Spleen (tissue), 7 donors: ENCODE measurements around the gene NDUFS2.
A peak's percentile ranks its signal among the peaks of the same experiment; 100 is the strongest.

Source experiments
- CTCF ChIP-seq, 11 experiments: fragments of 200-600 bp in 7 of 11; fragments of 450-650 bp in 4 of 11; sonication (generic) in 4 of 11; IDR thresholded peaks in 8 of 11; conservative IDR thresholded peaks in 3 of 11; 1 replicate in 7 of 11; 2 replicates in 4 of 11; pipeline versions ENCODE4 v1.4.0 to v1.8.0; 2016 to 2021; ENCODE audit warnings: antibody characterized with exemption in 11 of 11, inconsistent platforms in 4 of 11, mild to moderate bottlenecking in 1 of 11
- POLR2A ChIP-seq, 3 donors: fragments of 450-650 bp; IDR thresholded peaks; one replicate each; pipeline ENCODE4 v1.5.1; 2017; ENCODE audit warnings: antibody characterized with exemption in 3 of 3, mild to moderate bottlenecking in 1 of 3
- donor health status: DM: no; HTN: no; CAD: no; lungs with moderate emphysema.
- donor health status: DM: no; HTN: no; CAD: no.
- donor health status: DM: no; HTN: no; CAD: no.

- TF ChIP-seq CTCF (IDR thresholded peaks at IDR 0.05 in 8 of 11, conservative IDR thresholded peaks at IDR 0.05 in 3 of 11) (peak in 1 of 11 experiments; percentile 3), POLR2A (IDR thresholded peaks at IDR 0.05) (no peak)
Observed at GRCh38 chr1:161226320-161226711, 24.1 kb downstream of the NDUFS2 start.
